Osteocyte (in vitro differentiated cells): ENCODE measurements around the gene RPRML. TPM values are rescaled to one million over a fixed set of nuclear protein-coding genes. Genes with fewer than 3 reads are reported as not detected.

Experiments
- DNase-seq: peaks from one replicate; pipeline ENCODE4 v3.0.0; 2021; ENCODE audit warnings: mixed read lengths; ENCODE audit not compliant: unreplicated experiment; ENCODE audit errors: extremely low spot score
- H3K27ac Mint-ChIP-seq: one replicate; pipeline ENCODE4 v1.8.0; 2021; ENCODE audit warnings: mild to moderate bottlenecking, mixed read lengths; ENCODE audit not compliant: unreplicated experiment
- H3K27me3 Mint-ChIP-seq: one replicate; pipeline ENCODE4 v1.8.0; 2021; ENCODE audit warnings: mixed read lengths; ENCODE audit not compliant: unreplicated experiment
- H3K36me3 Mint-ChIP-seq: one replicate; pipeline ENCODE4 v1.8.0; 2021; ENCODE audit warnings: mixed read lengths; ENCODE audit not compliant: unreplicated experiment
- H3K4me1 Mint-ChIP-seq: one replicate; pipeline ENCODE4 v1.8.0; 2021; ENCODE audit warnings: mixed read lengths; ENCODE audit not compliant: unreplicated experiment
- H3K4me3 Mint-ChIP-seq: one replicate; pipeline ENCODE4 v1.8.0; 2021; ENCODE audit warnings: mild to moderate bottlenecking, moderate library complexity, mixed read lengths; ENCODE audit not compliant: unreplicated experiment
- H3K9me3 Mint-ChIP-seq: one replicate; pipeline ENCODE4 v1.8.0; 2021; ENCODE audit warnings: mixed read lengths; ENCODE audit not compliant: unreplicated experiment
- CTCF ChIP-seq: fragments of 200-600 bp; sonication (generic); IDR thresholded peaks from 2 replicates; pipeline ENCODE4 v1.5.0; 2021; ENCODE audit warnings: antibody characterized with exemption, mild to moderate bottlenecking, moderate library complexity
- total RNA-seq: library from RNA; stranded (reverse); gene quantifications from 2 replicates; pipeline ENCODE4 v1.2.1, GENCODE V29; 2021

The RPRML gene
- total RNA-seq, 1 donor from 2014 or later, result not detected

GRCh38 chr17:46935658-46936266 lies 43.3 kb downstream of the RPRML start:
- Mint-ChIP-seq H3K4me3 (no peak overlapping the region), H3K4me1 (no peaks in the 10 kb centered on the region), H3K27me3 (no peaks in the 10 kb centered on the region), H3K36me3 (peaks cover 65% of the 10 kb centered on the region), H3K9me3 (no peaks in the 10 kb centered on the region), H3K27ac (no peak overlapping the region)
- no peak for DNase-seq
- no peak for TF ChIP-seq CTCF

- Mint-ChIP-seq H3K4me1 (peaks cover 19% of the 10 kb centered on the region), H3K9me3 (no peaks in the 10 kb centered on the region), H3K27me3 (no peaks in the 10 kb centered on the region), H3K36me3 (peaks cover 49% of the 10 kb centered on the region), H3K27ac (no peak overlapping the region), H3K4me3 (no peak overlapping the region)
- no peak for TF ChIP-seq CTCF
- no peak for DNase-seq
These were observed 47.5 kb downstream of the RPRML start for GRCh38 chr17:46931596-46931995.

GRCh38 chr17:46930051-46930450 lies 49.0 kb downstream of the RPRML start:
- Mint-ChIP-seq H3K4me1 (peaks cover 29% of the 10 kb centered on the region), H3K4me3 (no peak overlapping the region), H3K27ac (no peak overlapping the region)

DNA sequence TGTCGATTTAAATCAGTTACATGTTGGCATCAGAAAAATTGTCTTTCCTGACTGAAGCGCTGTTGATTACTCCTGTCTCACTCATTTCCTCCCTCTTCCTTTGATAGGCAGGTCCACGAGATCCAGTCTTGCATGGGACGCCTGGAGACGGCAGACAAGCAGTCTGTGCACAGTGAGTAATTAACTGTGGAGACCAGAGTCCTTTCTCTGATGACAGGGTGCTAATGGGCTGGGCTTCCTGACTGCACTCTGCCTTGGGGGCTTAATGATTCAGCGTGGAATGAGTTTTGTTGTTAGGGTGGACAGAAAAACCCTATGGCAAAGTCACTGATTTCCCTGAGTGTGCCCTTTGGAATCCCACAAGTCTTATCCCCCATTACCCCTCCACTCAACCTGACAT lies 49.6 kb downstream of the RPRML start:
- no peak for TF ChIP-seq CTCF
- Mint-ChIP-seq H3K27ac (peak overlapping the region; percentile 6), H3K27me3 (no peaks in the 10 kb centered on the region), H3K36me3 (peaks cover 35% of the 10 kb centered on the region), H3K4me3 (no peak overlapping the region), H3K4me1 (peaks cover 35% of the 10 kb centered on the region), H3K9me3 (no peaks in the 10 kb centered on the region)
- DNase-seq, result no peak

More at GRCh38 chr17:46930051-46930450, 49.0 kb downstream of the RPRML start:
- H3K9me3 Mint-ChIP-seq, result no peaks in the 10 kb centered on the region
- DNase-seq, result no peak
- H3K36me3 Mint-ChIP-seq, result peaks cover 39% of the 10 kb centered on the region
- H3K27me3 Mint-ChIP-seq, result no peaks in the 10 kb centered on the region
- no peak for TF ChIP-seq CTCF

GRCh38 chr17:46928467-46929261 lies 50.4 kb downstream of the RPRML start:
- Mint-ChIP-seq H3K27ac (no peak overlapping the region), H3K36me3 (peaks cover 29% of the 10 kb centered on the region), H3K4me3 (no peak overlapping the region), H3K9me3 (no peaks in the 10 kb centered on the region), H3K4me1 (peaks cover 42% of the 10 kb centered on the region), H3K27me3 (no peaks in the 10 kb centered on the region)
- no peak for DNase-seq
- TF ChIP-seq CTCF, result no peak
